Mesenchymal stem cell (in vitro differentiated cells and primary cell): ENCODE measurements around the gene CPXM2.

ENCODE experiments used
- DNase-seq: peaks from one replicate; pipeline ENCODE4 v3.0.0-alpha.2; 2013
- H2AFZ ChIP-seq: one replicate; pipeline ENCODE4 v1.6.1; 2013; ENCODE audit warnings: low read depth, mild to moderate bottlenecking, control low read depth, inconsistent platforms, low read length, moderate library complexity
- H2AK5ac ChIP-seq: 2 replicates; pipeline ENCODE4 v1.6.1; 2013; ENCODE audit warnings: low read length, moderate library complexity, mild to moderate bottlenecking, inconsistent platforms; ENCODE audit not compliant: severe bottlenecking
- H2BK120ac ChIP-seq: one replicate; pipeline ENCODE4 v1.6.1; 2013; ENCODE audit warnings: low read depth, mild to moderate bottlenecking, inconsistent platforms, low read length, moderate library complexity
- H2BK12ac ChIP-seq, 2 experiments: one replicate each; pipeline ENCODE4 v1.6.1; 2013; ENCODE audit warnings: inconsistent platforms in 2 of 2, low read length in 2 of 2, mild to moderate bottlenecking in 2 of 2, moderate library complexity in 2 of 2, control low read depth in 1 of 2
- H2BK15ac ChIP-seq: one replicate; pipeline ENCODE4 v1.6.1; 2013; ENCODE audit warnings: mild to moderate bottlenecking, low read depth, inconsistent platforms; ENCODE audit not compliant: poor library complexity, severe bottlenecking
- H2BK5ac ChIP-seq: 2 replicates; pipeline ENCODE4 v1.6.1; 2013; ENCODE audit warnings: low read depth, mild to moderate bottlenecking, low read length, control low read depth, inconsistent platforms; ENCODE audit not compliant: poor library complexity, severe bottlenecking
- H3K14ac ChIP-seq, 2 experiments: one replicate each; pipeline ENCODE4 v1.6.1; 2013; ENCODE audit warnings: inconsistent platforms in 2 of 2, low read length in 2 of 2, control low read depth in 1 of 2, mild to moderate bottlenecking in 1 of 2, moderate library complexity in 1 of 2
- H3K18ac ChIP-seq, 2 experiments: one replicate each; pipeline ENCODE4 v1.6.1; 2013; ENCODE audit warnings: inconsistent platforms in 2 of 2, low read length in 2 of 2, control low read depth in 1 of 2, low read depth in 1 of 2, mild to moderate bottlenecking in 1 of 2
- H3K23ac ChIP-seq, 2 experiments: one replicate each; pipeline ENCODE4 v1.6.1; 2013; ENCODE audit warnings: inconsistent platforms in 2 of 2, low read length in 2 of 2, mild to moderate bottlenecking in 2 of 2, moderate library complexity in 2 of 2, control low read depth in 1 of 2
- H3K27ac ChIP-seq: 2 replicates; pipeline ENCODE4 v1.5.1; 2013; ENCODE audit warnings: mild to moderate bottlenecking, moderate library complexity, low read length, control low read depth, inconsistent platforms; ENCODE audit not compliant: poor library complexity, severe bottlenecking
- H3K27me3 ChIP-seq, 2 experiments: 2 replicates each; pipeline versions ENCODE4 v1.6.1 to v1.7.0; 2013; ENCODE audit warnings: low read length in 2 of 2, mild to moderate bottlenecking in 2 of 2, moderate library complexity in 2 of 2, control low read depth in 1 of 2, inconsistent platforms in 1 of 2; ENCODE audit not compliant: control insufficient read depth in 1 of 2, insufficient read depth in 1 of 2
- H3K36me3 ChIP-seq, 2 experiments: 2 replicates each; pipeline versions ENCODE4 v1.6.1 to v1.7.0; 2013; ENCODE audit warnings: low read length in 2 of 2, control low read depth in 1 of 2, inconsistent platforms in 1 of 2, low read depth in 1 of 2, mild to moderate bottlenecking in 1 of 2; ENCODE audit not compliant: insufficient read depth in 2 of 2, control insufficient read depth in 1 of 2
- H3K4ac ChIP-seq, 2 experiments: one replicate each; pipeline ENCODE4 v1.6.1; 2013; ENCODE audit warnings: inconsistent platforms in 2 of 2, low read length in 2 of 2, mild to moderate bottlenecking in 2 of 2, moderate library complexity in 2 of 2, control low read depth in 1 of 2, low read depth in 1 of 2
- H3K4me1 ChIP-seq: 2 replicates; pipeline ENCODE4 v1.6.1; 2013; ENCODE audit warnings: low read depth, low read length, control low read depth; ENCODE audit not compliant: control insufficient read depth, insufficient read depth
- H3K4me2 ChIP-seq: 2 replicates; pipeline ENCODE4 v1.6.1; 2013; ENCODE audit warnings: low read length, mild to moderate bottlenecking, inconsistent platforms; ENCODE audit not compliant: poor library complexity, severe bottlenecking
- H3K4me3 ChIP-seq, 2 experiments: 2 replicates each; pipeline versions ENCODE4 v1.5.1 to v1.7.0; 2013; ENCODE audit warnings: low read length in 2 of 2, mild to moderate bottlenecking in 2 of 2, control low read depth in 1 of 2, low read depth in 1 of 2; ENCODE audit not compliant: insufficient read depth in 1 of 2
- H3K79me1 ChIP-seq: replicated peaks from 2 replicates; pipeline ENCODE4 v1.6.1; 2013; ENCODE audit warnings: mild to moderate bottlenecking, control low read depth, low read length, inconsistent platforms; ENCODE audit not compliant: poor library complexity, severe bottlenecking
- H3K9ac ChIP-seq: 2 replicates; pipeline ENCODE4 v1.7.0; 2013; ENCODE audit warnings: mild to moderate bottlenecking, low read length, moderate library complexity
- H3K9me3 ChIP-seq: 2 replicates; pipeline ENCODE4 v1.7.0; 2013; ENCODE audit warnings: mild to moderate bottlenecking, low read length; ENCODE audit not compliant: control insufficient read depth
- H4K8ac ChIP-seq: one replicate; pipeline ENCODE4 v1.6.1; 2013; ENCODE audit warnings: inconsistent platforms, mild to moderate bottlenecking, low read length, moderate library complexity
- H4K91ac ChIP-seq: one replicate; pipeline ENCODE4 v1.6.1; 2013; ENCODE audit warnings: mild to moderate bottlenecking, low read length, inconsistent platforms
- WGBS: methylation state at CpG from one replicate; pipeline ENCODE4 v1.1.7; 2013; ENCODE audit warnings: mixed read lengths; 5-methylcytosine and 5-hydroxymethylcytosine counted together

The CPXM2 gene

GRCh38 chr10:123859653-123860050 is 32.0 kb downstream of the CPXM2 start:
- 86% methylated on average over 10 of the region's 10 CpGs for WGBS
- no peak overlapping the region for H2BK120ac ChIP-seq
- no peak overlapping the region for H2BK15ac ChIP-seq
- H2BK12ac ChIP-seq: no peak overlapping the region
- no peak overlapping the region for H4K8ac ChIP-seq
- H3K27ac ChIP-seq: no peak overlapping the region
- H4K91ac ChIP-seq: no peak overlapping the region
- DNase-seq: no peak
- no peak overlapping the region for H3K9ac ChIP-seq
- no peak overlapping the region for H2AFZ ChIP-seq
- no peak overlapping the region for H3K18ac ChIP-seq
- no peak overlapping the region for H3K23ac ChIP-seq
- H3K4me2 ChIP-seq: no peak overlapping the region
- no peak overlapping the region for H3K4me3 ChIP-seq
- no peaks in the 10 kb centered on the region for H3K4me1 ChIP-seq
- no peak overlapping the region for H2BK5ac ChIP-seq
- peaks cover 0 to 12% of the 10 kb centered on the region in 2 experiments for H3K36me3 ChIP-seq
- no peak overlapping the region for H2AK5ac ChIP-seq
- no peak overlapping the region for H3K4ac ChIP-seq
- H3K9me3 ChIP-seq: no peaks in the 10 kb centered on the region
- H3K79me1 ChIP-seq: no peaks in the 10 kb centered on the region
- no peak overlapping the region for H3K14ac ChIP-seq
- H3K27me3 ChIP-seq: no peaks in the 10 kb centered on the region

GRCh38 chr10:123858907-123859652 is 32.5 kb downstream of the CPXM2 start:
- 80% methylated on average over 20 of the region's 20 CpGs for WGBS
- Histone ChIP-seq H3K79me1 (no peaks in the 10 kb centered on the region), H2AFZ (no peak overlapping the region)

GRCh38 chr10:123858077-123858681 is 33.4 kb downstream of the CPXM2 start:
- Histone ChIP-seq H2AFZ (no peak overlapping the region), H2AK5ac (no peak overlapping the region), H3K4me1 (no peaks in the 10 kb centered on the region), H2BK120ac (no peak overlapping the region), H3K4me3 (no peak overlapping the region), H3K9ac (peak overlapping the region; percentile 48), H4K8ac (no peak overlapping the region), H3K14ac (no peak overlapping the region), H3K79me1 (no peaks in the 10 kb centered on the region), H3K9me3 (no peaks in the 10 kb centered on the region), H3K27me3 (no peaks in the 10 kb centered on the region), H4K91ac (no peak overlapping the region), H3K27ac (no peak overlapping the region), H2BK12ac (no peak overlapping the region), H3K23ac (no peak overlapping the region), H3K36me3 (peaks cover 0 to 12% of the 10 kb centered on the region in 2 experiments), H3K4ac (no peak overlapping the region), H2BK15ac (no peak overlapping the region), H3K4me2 (no peak overlapping the region), H2BK5ac (no peak overlapping the region), H3K18ac (no peak overlapping the region)
- 69% methylated on average over 9 of the region's 9 CpGs for WGBS
- no peak for DNase-seq

More at GRCh38 chr10:123858907-123859652, 32.5 kb downstream of the CPXM2 start:
- no peak overlapping the region for H3K9ac ChIP-seq
- no peak overlapping the region for H3K18ac ChIP-seq
- H3K9me3 ChIP-seq: no peaks in the 10 kb centered on the region
- H3K36me3 ChIP-seq: peaks cover 0 to 12% of the 10 kb centered on the region in 2 experiments
- no peaks in the 10 kb centered on the region for H3K27me3 ChIP-seq
- no peak overlapping the region for H2AK5ac ChIP-seq
- H3K23ac ChIP-seq: no peak overlapping the region
- no peak overlapping the region for H4K8ac ChIP-seq
- no peak overlapping the region for H2BK5ac ChIP-seq
- no peak overlapping the region for H3K4ac ChIP-seq
- no peak overlapping the region for H3K4me2 ChIP-seq
- no peak overlapping the region for H2BK12ac ChIP-seq
- H2BK15ac ChIP-seq: no peak overlapping the region
- H4K91ac ChIP-seq: no peak overlapping the region
- no peak overlapping the region for H3K14ac ChIP-seq
- H3K4me3 ChIP-seq: peak overlapping the region in 1 of 2 experiments; percentile 12
- no peaks in the 10 kb centered on the region for H3K4me1 ChIP-seq
- H3K27ac ChIP-seq: no peak overlapping the region
- DNase-seq: no peak
- no peak overlapping the region for H2BK120ac ChIP-seq

GRCh38 chr10:123857616-123858015 is 34.0 kb downstream of the CPXM2 start:
- no peaks in the 10 kb centered on the region for H3K27me3 ChIP-seq
- H3K4ac ChIP-seq: no peak overlapping the region
- H2BK12ac ChIP-seq: no peak overlapping the region
- H2BK120ac ChIP-seq: no peak overlapping the region
- H3K23ac ChIP-seq: no peak overlapping the region
- 89% methylated on average over 15 of the region's 19 CpGs for WGBS
- no peak overlapping the region for H3K4me2 ChIP-seq
- no peak for DNase-seq
- no peak overlapping the region for H2BK5ac ChIP-seq
- H2AFZ ChIP-seq: no peak overlapping the region
- no peak overlapping the region for H2BK15ac ChIP-seq
- H4K91ac ChIP-seq: no peak overlapping the region
- H3K27ac ChIP-seq: no peak overlapping the region
- no peaks in the 10 kb centered on the region for H3K9me3 ChIP-seq
- no peak overlapping the region for H3K14ac ChIP-seq
- H3K4me1 ChIP-seq: no peaks in the 10 kb centered on the region
- H2AK5ac ChIP-seq: no peak overlapping the region
- H3K79me1 ChIP-seq: no peaks in the 10 kb centered on the region
- H3K36me3 ChIP-seq: peaks cover 0 to 12% of the 10 kb centered on the region in 2 experiments
- no peak overlapping the region for H4K8ac ChIP-seq
- H3K18ac ChIP-seq: no peak overlapping the region
- H3K4me3 ChIP-seq: no peak overlapping the region
- H3K9ac ChIP-seq: no peak overlapping the region
